T47D (cell line): Measurements from ENCODE around the gene TRNAU1AP.
"Not testable (repeated sequence)": the region's sequence is repeated elsewhere in the genome, so short reads cannot be mapped to it uniquely, and the experiment has no call there.

Source experiments
- DNase-seq, 2 experiments: peaks; one replicate each; pipeline versions ENCODE4 v3.0.0 to v3.0.0-alpha.2; 2011 to 2012; ENCODE audit warnings: low read depth in 1 of 2, low spot score in 1 of 2
- JUND ChIP-seq: IDR thresholded peaks from 2 replicates; pipeline ENCODE4 v1.6.1; 2012; ENCODE audit warnings: low read depth
- in situ Hi-C: cut with HindIII; loops from 2 replicates; pipeline ENCODE4 v1.10.0; 2016; ENCODE audit warnings: low sequenced_read_pairs, low pct_unique_long_range_greater_than_20kb

TRNAU1AP gene

GRCh38 chr1:28592321-28593071 is 39.6 kb downstream of the TRNAU1AP start:
- no peak for DNase-seq
- in situ Hi-C loops = no loop called here
- TF ChIP-seq JUND = no peak

- DNase-seq, in situ Hi-C loops: not testable (repeated sequence)
These were observed 41.1 kb downstream of the TRNAU1AP start for GRCh38 chr1:28593988-28594356.

GRCh38 chr1:28594686-28595411 is 42.0 kb downstream of the TRNAU1AP start:
- in situ Hi-C loops, DNase-seq: not testable (repeated sequence)

GRCh38 chr1:28595412-28596191 is 42.7 kb downstream of the TRNAU1AP start:
- no peak for TF ChIP-seq JUND
- in situ Hi-C loops = no loop called here
- DNase-seq = no peak

- DNase-seq, in situ Hi-C loops: not testable (repeated sequence)
These were observed 43.4 kb downstream of the TRNAU1AP start for GRCh38 chr1:28596276-28596675.

GRCh38 chr1:28601696-28602095 is 48.8 kb downstream of the TRNAU1AP start:
- TF ChIP-seq JUND = no peak
- in situ Hi-C loops = no loop called here
- DNase-seq = no peak

GRCh38 chr1:28602536-28603439 is 49.9 kb downstream of the TRNAU1AP start:
- DNase-seq = peak; percentile 56 to 76
- no peak for TF ChIP-seq JUND
- in situ Hi-C loops = no loop called here

- in situ Hi-C loops = no loop called here
These were observed 51.5 kb downstream of the TRNAU1AP start for GRCh38 chr1:28604411-28604810.

GRCh38 chr1:28604962-28605361 is 52.1 kb downstream of the TRNAU1AP start:
- in situ Hi-C loops = no loop called here
- no peak for DNase-seq
- TF ChIP-seq JUND = no peak

More at GRCh38 chr1:28604411-28604810, 51.5 kb downstream of the TRNAU1AP start:
- DNase-seq = no peak
- TF ChIP-seq JUND = no peak

GRCh38 chr1:28606771-28607170 is 53.9 kb downstream of the TRNAU1AP start:
- DNase-seq = peak; percentile 12 to 33
- no peak for TF ChIP-seq JUND
- in situ Hi-C loops = no loop called here

- DNase-seq = no peak
- in situ Hi-C loops = no loop called here
These were observed 60.3 kb downstream of the TRNAU1AP start for GRCh38 chr1:28613175-28613574.

More at GRCh38 chr1:28613175-28613574, 60.3 kb downstream of the TRNAU1AP start:
- TF ChIP-seq JUND = no peak
